HG03521 (cell line): Measurements from ENCODE around the gene YBEY.
"Not testable (repeated sequence)": the region's sequence is repeated elsewhere in the genome, so short reads cannot be mapped to it uniquely, and the experiment has no call there.

ENCODE experiments used
- ATAC-seq: cut with Tn5 transposase; IDR thresholded peaks from one replicate; pipeline ENCODE4 v1.9.1; 2021; ENCODE audit warnings: mild to moderate bottlenecking, moderate library complexity; ENCODE audit not compliant: unreplicated experiment

Gene YBEY

GRCh38 chr21:46299167-46299566 is 13.0 kb downstream of the YBEY start:
- no peak for ATAC-seq

- ATAC-seq, result no peak
Measured at GRCh38 chr21:46301759-46302158, 15.6 kb downstream of the YBEY start.

GRCh38 chr21:46304437-46304836 is 18.3 kb downstream of the YBEY start:
- no peak for ATAC-seq

- no peak for ATAC-seq
Measured at GRCh38 chr21:46304955-46305354, 18.8 kb downstream of the YBEY start.

GRCh38 chr21:46307625-46308024 is 21.5 kb downstream of the YBEY start:
- no peak for ATAC-seq

- no peak for ATAC-seq
Measured at GRCh38 chr21:46308431-46308830, 22.3 kb downstream of the YBEY start.

GRCh38 chr21:46310260-46310659 is 24.1 kb downstream of the YBEY start:
- not testable (repeated sequence) for ATAC-seq

- ATAC-seq, result no peak
Measured at GRCh38 chr21:46311568-46311967, 25.4 kb downstream of the YBEY start.

GRCh38 chr21:46312949-46313348 is 26.8 kb downstream of the YBEY start:
- ATAC-seq, result no peak

- ATAC-seq, result no peak
Measured at GRCh38 chr21:46314441-46315020, 28.4 kb downstream of the YBEY start.

- no peak for ATAC-seq
Measured at GRCh38 chr21:46316708-46317324, 30.7 kb downstream of the YBEY start.

- no peak for ATAC-seq
Measured at GRCh38 chr21:46317710-46318463, 31.7 kb downstream of the YBEY start.

- no peak for ATAC-seq
Measured at GRCh38 chr21:46318464-46318845, 32.3 kb downstream of the YBEY start.

GRCh38 chr21:46319186-46319585 is 33.0 kb downstream of the YBEY start:
- no peak for ATAC-seq

- no peak for ATAC-seq
Measured at GRCh38 chr21:46320331-46320801, 34.2 kb downstream of the YBEY start.

GRCh38 chr21:46322351-46323226 is 36.4 kb downstream of the YBEY start:
- no peak for ATAC-seq

- ATAC-seq, result peak; percentile 1
Measured at GRCh38 chr21:46323227-46323709, 37.1 kb downstream of the YBEY start.

GRCh38 chr21:46323710-46324389 is 37.7 kb downstream of the YBEY start, which contains the start of the genes C21orf58 and PCNT:
Gene C21orf58 (minus strand): TSS chr21:46323870. CDS start chr21:46322738, 1,132 bp downstream.
Gene PCNT (plus strand): TSS chr21:46324156. CDS start chr21:46324229, 73 bp downstream.
- peak; percentile 80 for ATAC-seq

GRCh38 chr21:46324390-46325072 is 38.4 kb downstream of the YBEY start:
- peak; percentile 52 for ATAC-seq
